OCI-LY7 (cell line): ENCODE results near the gene ETFB. TPM values are rescaled to one million over a fixed set of nuclear protein-coding genes. Genes with fewer than 3 reads are reported as not detected.

Experiments used
- BruUV-seq: library from RNA; stranded (reverse); fragments of 400-500 nt; replicated peaks from 2 replicates; lab custom pipeline; 2021; lab: Mats Ljungman, UMichigan
- CTCF ChIA-PET: fragments of 300-600 bp; sonication (Branson Sonifier 250); formaldehyde crosslinking; loops from one replicate; lab custom pipeline; 2022; ENCODE audit warnings: antibody characterized with exemption; ENCODE audit not compliant: unreplicated experiment; lab: Charles Lee
- POLR2A ChIA-PET: fragments of 300-600 bp; sonication (Branson Sonifier 250); formaldehyde crosslinking; loops from one replicate; lab custom pipeline; 2022; ENCODE audit warnings: antibody characterized with exemption; lab: Charles Lee
- DNase-seq: peaks from one replicate; pipeline ENCODE4 v3.0.0-alpha.2; 2015; ENCODE audit warnings: low spot score
- H2AFZ ChIP-seq: fragments of 200-600 bp; sonication (generic), shearing (Covaris generic); 2 replicates; pipeline ENCODE4 v1.6.1; 2014; ENCODE audit warnings: mild to moderate bottlenecking, antibody characterized with exemption, low read length, moderate library complexity
- H3K27ac ChIP-seq: fragments of 200-600 bp; sonication (generic); 2 replicates; pipeline ENCODE4 v1.5.1; 2014; ENCODE audit warnings: mixed run types, low read depth, mild to moderate bottlenecking, moderate library complexity, low read length, inconsistent platforms; ENCODE audit not compliant: poor library complexity, severe bottlenecking
- H3K36me3 ChIP-seq: fragments of 200-600 bp; sonication (generic); 2 replicates; pipeline ENCODE4 v1.6.1; 2014; ENCODE audit warnings: mild to moderate bottlenecking, antibody characterized with exemption, low read length, moderate library complexity, mixed read lengths; ENCODE audit not compliant: insufficient read depth
- H3K4me1 ChIP-seq: fragments of 200-600 bp; sonication (generic); 2 replicates; pipeline ENCODE4 v1.5.1; 2014; ENCODE audit warnings: mild to moderate bottlenecking, low read length; ENCODE audit not compliant: insufficient read depth, poor library complexity, severe bottlenecking
- H3K4me2 ChIP-seq: fragments of 200-600 bp; sonication (generic); 2 replicates; pipeline ENCODE4 v1.6.1; 2014; ENCODE audit warnings: mild to moderate bottlenecking, low read length
- H3K4me3 ChIP-seq: fragments of 200-600 bp; sonication (generic); 2 replicates; pipeline ENCODE4 v1.5.1; 2014; ENCODE audit warnings: mild to moderate bottlenecking, low read depth, low read length; ENCODE audit not compliant: poor library complexity, severe bottlenecking
- H3K79me2 ChIP-seq: fragments of 200-600 bp; sonication (generic); 2 replicates; pipeline ENCODE4 v1.6.1; 2016; ENCODE audit warnings: low read depth, mild to moderate bottlenecking, low read length, moderate library complexity, mixed read lengths; ENCODE audit not compliant: insufficient read depth
- H3K9me2 ChIP-seq: fragments of 200-600 bp; sonication (generic); 2 replicates; pipeline ENCODE4 v1.6.1; 2016; ENCODE audit warnings: mild to moderate bottlenecking, low read length, mixed read lengths; ENCODE audit not compliant: insufficient read depth
- H3K9me3 ChIP-seq: fragments of 200-600 bp; sonication (generic); 2 replicates; pipeline ENCODE4 v1.6.1; 2014; ENCODE audit warnings: mild to moderate bottlenecking, mixed run types, low read length, mixed read lengths
- H4K20me1 ChIP-seq: fragments of 200-600 bp; sonication (generic); 2 replicates; pipeline ENCODE4 v1.6.1; 2014; ENCODE audit warnings: mild to moderate bottlenecking, antibody characterized with exemption, low read length, moderate library complexity, mixed read lengths; ENCODE audit not compliant: insufficient read depth
- EZH2phosphoT487 ChIP-seq: fragments of 200-600 bp; sonication (generic); IDR thresholded peaks from 2 replicates; pipeline ENCODE4 v1.6.1; 2018; ENCODE audit warnings: low read depth, borderline replicate concordance, mild to moderate bottlenecking, mixed run types, antibody characterized with exemption, low read length, moderate library complexity, mixed read lengths
- intact Hi-C: fragments of 100-400 bp; cut with micrococcal nuclease; formaldehyde crosslinking; loops from one replicate; pipeline ENCODE4 v1.10.0; 2022; ENCODE audit not compliant: unreplicated experiment
- total RNA-seq, 2 experiments: library from RNA; depleted of rRNA in 1 of 2; stranded (reverse); fragments of >200 nt in 1 of 2; shearing (Covaris generic) in 1 of 2; gene quantifications; 2 replicates each; pipeline ENCODE4 v1.2.3, GENCODE V29; 2014 to 2022
- TF ChIP-seq, protein P1 (sequence below): fragments of 200-600 bp; sonication (generic); conservative IDR thresholded peaks from 2 replicates; pipeline ENCODE4 v1.5.1; 2014; ENCODE audit warnings: mild to moderate bottlenecking, antibody characterized with exemption, low read length, moderate library complexity, mixed read lengths

ETFB gene
- total RNA-seq, 2 experiments from 2014 or later: 58.2 to 71.6 TPM

DNA sequence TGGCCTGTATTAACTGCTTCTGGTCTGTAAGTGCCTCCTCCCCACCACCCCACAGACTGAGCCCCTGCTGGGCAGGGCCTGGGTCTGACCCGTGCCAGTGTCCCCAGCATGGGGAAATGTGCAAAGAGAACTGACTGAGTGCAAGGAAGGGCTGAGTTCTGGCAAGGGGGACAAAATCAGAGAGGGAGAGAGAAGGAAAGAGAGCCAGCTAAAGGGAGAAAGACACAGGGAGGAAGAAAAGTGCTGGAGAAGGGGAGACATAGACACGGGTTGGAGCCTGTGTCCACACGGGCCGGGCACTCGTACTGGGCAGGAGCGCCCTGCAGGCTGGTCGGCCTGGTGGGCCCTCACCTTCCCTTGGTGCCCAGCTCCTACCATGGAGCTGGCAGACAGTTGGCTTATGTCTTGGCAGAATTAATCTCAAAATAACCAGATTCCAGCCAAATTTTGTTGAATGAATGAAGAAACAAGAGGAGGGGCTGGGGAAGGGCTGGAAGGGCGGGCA is 5.0 kb upstream of the ETFB start:
- TF ChIP-seq, protein P1, sequence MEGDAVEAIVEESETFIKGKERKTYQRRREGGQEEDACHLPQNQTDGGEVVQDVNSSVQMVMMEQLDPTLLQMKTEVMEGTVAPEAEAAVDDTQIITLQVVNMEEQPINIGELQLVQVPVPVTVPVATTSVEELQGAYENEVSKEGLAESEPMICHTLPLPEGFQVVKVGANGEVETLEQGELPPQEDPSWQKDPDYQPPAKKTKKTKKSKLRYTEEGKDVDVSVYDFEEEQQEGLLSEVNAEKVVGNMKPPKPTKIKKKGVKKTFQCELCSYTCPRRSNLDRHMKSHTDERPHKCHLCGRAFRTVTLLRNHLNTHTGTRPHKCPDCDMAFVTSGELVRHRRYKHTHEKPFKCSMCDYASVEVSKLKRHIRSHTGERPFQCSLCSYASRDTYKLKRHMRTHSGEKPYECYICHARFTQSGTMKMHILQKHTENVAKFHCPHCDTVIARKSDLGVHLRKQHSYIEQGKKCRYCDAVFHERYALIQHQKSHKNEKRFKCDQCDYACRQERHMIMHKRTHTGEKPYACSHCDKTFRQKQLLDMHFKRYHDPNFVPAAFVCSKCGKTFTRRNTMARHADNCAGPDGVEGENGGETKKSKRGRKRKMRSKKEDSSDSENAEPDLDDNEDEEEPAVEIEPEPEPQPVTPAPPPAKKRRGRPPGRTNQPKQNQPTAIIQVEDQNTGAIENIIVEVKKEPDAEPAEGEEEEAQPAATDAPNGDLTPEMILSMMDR: no peak
- no peak for TF ChIP-seq EZH2phosphoT487
- Histone ChIP-seq H3K9me3 (no peaks in the 10 kb centered on the region), H3K4me2 (no peak overlapping the region), H3K4me3 (no peak overlapping the region), H3K27ac (no peak overlapping the region), H3K36me3 (no peaks in the 10 kb centered on the region), H2AFZ (no peak overlapping the region), H3K9me2 (no peaks in the 10 kb centered on the region), H4K20me1 (no peaks in the 10 kb centered on the region), H3K4me1 (peaks cover 19% of the 10 kb centered on the region), H3K79me2 (no peaks in the 10 kb centered on the region)
- no peak for DNase-seq
- POLR2A ChIA-PET: no interaction called here
- intact Hi-C loops: no loop called here
- CTCF ChIA-PET: no interaction called here
- BruUV-seq: no TSS peak

DNA sequence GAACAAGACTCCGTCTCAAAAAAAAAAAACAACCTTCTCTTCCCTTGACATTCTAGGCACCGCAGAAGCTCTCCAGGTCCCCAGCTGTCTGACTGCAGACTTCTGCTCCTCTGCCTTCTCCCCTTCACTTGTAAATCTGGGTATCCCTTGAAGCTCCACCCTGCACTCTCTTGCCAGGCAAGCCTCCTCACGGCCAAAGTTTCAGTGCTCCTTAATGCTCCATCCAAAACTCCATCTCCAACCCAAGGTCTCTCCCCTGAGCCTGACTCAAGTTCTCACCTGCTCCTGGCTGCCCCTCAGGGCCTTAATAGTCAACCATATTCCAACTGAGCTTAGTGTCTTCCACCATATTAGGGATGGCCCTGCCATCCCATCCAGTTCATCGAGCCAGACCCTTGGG is 4.0 kb upstream of the ETFB start:
- Histone ChIP-seq H3K9me2 (no peaks in the 10 kb centered on the region), H3K4me3 (no peak overlapping the region), H4K20me1 (no peaks in the 10 kb centered on the region), H3K9me3 (no peaks in the 10 kb centered on the region), H3K79me2 (peaks cover 8% of the 10 kb centered on the region; the same call in 1 of the 2 replicates), H3K36me3 (no peaks in the 10 kb centered on the region), H3K27ac (no peak overlapping the region), H3K4me1 (peaks cover 23% of the 10 kb centered on the region), H3K4me2 (no peak overlapping the region), H2AFZ (no peak overlapping the region)
- ChIA-PET CTCF (no interaction called here), POLR2A (no interaction called here)
- TF ChIP-seq, protein P1: no peak
- TF ChIP-seq EZH2phosphoT487: no peak
- BruUV-seq: no TSS peak
- intact Hi-C loops: no loop called here
- no peak for DNase-seq

DNA sequence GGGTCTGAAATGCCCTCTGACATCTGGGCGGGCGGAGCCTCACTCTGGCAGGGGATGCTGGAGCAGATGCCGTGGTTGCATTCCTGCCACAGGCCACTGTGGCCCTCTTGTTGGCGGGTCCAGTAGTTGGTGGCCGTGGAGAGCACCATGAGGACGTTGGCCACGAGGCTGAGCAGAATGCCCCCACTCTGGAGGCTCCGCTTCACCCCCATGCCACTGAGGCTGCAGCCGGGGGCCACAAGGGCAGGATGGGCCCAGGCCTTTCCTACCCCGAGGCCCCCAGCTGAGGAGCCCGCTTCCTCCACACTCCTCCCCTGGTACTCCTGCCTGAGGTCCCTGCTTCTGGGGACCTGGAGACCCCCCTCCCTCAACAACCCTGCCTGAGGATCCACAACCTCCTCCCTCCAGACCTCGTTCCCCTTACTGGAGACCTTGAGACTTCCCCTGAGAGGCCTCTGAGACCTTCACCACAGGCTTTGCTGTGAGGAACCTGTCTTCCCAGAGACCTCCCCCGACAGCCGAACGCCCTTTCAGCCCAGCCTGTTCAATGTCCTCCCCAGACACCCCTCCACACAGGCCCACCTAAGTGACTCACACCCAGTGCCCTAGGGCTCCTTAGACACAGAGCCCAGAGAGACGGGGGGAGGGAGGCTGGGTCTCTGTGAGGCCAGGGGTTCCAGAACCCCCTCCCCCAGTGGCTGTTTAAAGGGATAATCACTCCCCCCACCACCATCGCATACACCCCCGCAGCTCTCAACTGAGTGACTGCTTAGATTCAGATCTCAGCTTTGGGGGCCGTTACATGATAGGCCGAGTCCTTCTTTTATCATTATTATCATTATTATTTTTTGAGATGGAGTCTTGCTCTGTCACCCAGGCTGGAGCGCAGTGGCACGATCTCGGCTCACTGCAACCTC is 2.4 kb upstream of the ETFB start, which contains the start of gene CLDND2:
Gene CLDND2 (minus strand): TSS at position 638 of the 917 bp plus-strand sequence. CDS start 426 bp downstream, at position 212.
- Histone ChIP-seq H3K9me2 (no peaks in the 10 kb centered on the region), H3K9me3 (no peaks in the 10 kb centered on the region), H3K79me2 (peaks cover 10% of the 10 kb centered on the region; the same call in 1 of the 2 replicates), H4K20me1 (no peaks in the 10 kb centered on the region), H3K4me1 (peaks cover 32% of the 10 kb centered on the region), H2AFZ (peak within 1 kb of the TSS; percentile 73), H3K27ac (peak within 1 kb of the TSS; percentile 55), H3K4me3 (peak within 1 kb of the TSS; percentile 78), H3K36me3 (no peaks in the 10 kb centered on the region), H3K4me2 (peak within 1 kb of the TSS; percentile 95)
- CTCF ChIA-PET: no interaction called here
- BruUV-seq: no TSS peak
- no peak for TF ChIP-seq EZH2phosphoT487
- TF ChIP-seq, protein P1: no peak
- intact Hi-C loops: no loop called here
- peak; percentile 22 for DNase-seq
- POLR2A ChIA-PET: interaction anchor here (0.7 to 1.3 kb wide), 2 partner anchors 27 to 68 kb away, joined by 3 to 6 read pairs; no protein-coding TSS in a partner anchor
